Lung (tissue), 12 donors: ENCODE results near the gene LIX1L. TPM values are rescaled to one million over a fixed set of nuclear protein-coding genes. Genes with fewer than 3 reads are reported as not detected.
A peak's percentile ranks its signal among the peaks of the same experiment; 100 is the strongest.

Experiments used
- ATAC-seq: fragments of 200-7000 bp; cut with Tn5 transposase; one replicate; pipeline ENCODE4 v1.9.1; 2020; ENCODE audit warnings: moderate number of reproducible peaks; ENCODE audit not compliant: insufficient read depth, low FRiP score
- DNase-seq, 3 donors: peaks; one replicate each; pipeline ENCODE4 v3.0.0-alpha.2; 2013 to 2017
- H3K27ac ChIP-seq, 2 donors: one replicate each; pipeline ENCODE4 v1.5.1; 2013; ENCODE audit warnings: mild to moderate bottlenecking in 2 of 2, moderate library complexity in 2 of 2, control low read depth in 1 of 2, inconsistent platforms in 1 of 2, low read depth in 1 of 2, low read length in 1 of 2
- H3K27me3 ChIP-seq, 3 donors: one replicate each; pipeline ENCODE4 v1.5.1; 2013; ENCODE audit warnings: low read length in 2 of 3; ENCODE audit not compliant: control insufficient read depth in 3 of 3, insufficient read depth in 3 of 3
- H3K36me3 ChIP-seq, 4 donors: one replicate each; pipeline ENCODE4 v1.5.1; 2013; ENCODE audit warnings: low read length in 4 of 4, mild to moderate bottlenecking in 1 of 4, moderate library complexity in 1 of 4; ENCODE audit not compliant: control insufficient read depth in 4 of 4, insufficient read depth in 4 of 4
- H3K4me1 ChIP-seq, 5 donors: one replicate each; pipeline ENCODE4 v1.5.1; 2013; ENCODE audit warnings: low read length in 5 of 5, mild to moderate bottlenecking in 2 of 5, moderate library complexity in 1 of 5; ENCODE audit not compliant: control insufficient read depth in 5 of 5, insufficient read depth in 5 of 5
- H3K4me3 ChIP-seq: one replicate; pipeline ENCODE4 v1.5.1; 2013; ENCODE audit warnings: mild to moderate bottlenecking, control low read depth, moderate library complexity
- H3K9ac ChIP-seq, 2 donors: one replicate each; pipeline ENCODE4 v1.5.1; 2013; ENCODE audit warnings: low read length in 2 of 2, control low read depth in 1 of 2; ENCODE audit not compliant: insufficient read depth in 1 of 2
- H3K9me3 ChIP-seq, 4 donors: one replicate each; pipeline ENCODE4 v1.5.1; 2013; ENCODE audit warnings: low read length in 3 of 4, mild to moderate bottlenecking in 1 of 4, moderate library complexity in 1 of 4; ENCODE audit not compliant: control insufficient read depth in 4 of 4, insufficient read depth in 3 of 4
- CTCF ChIP-seq: IDR thresholded peaks from 2 replicates; pipeline ENCODE4 v1.5.1; 2012; ENCODE audit warnings: mild to moderate bottlenecking; ENCODE audit errors: control extremely low read depth, extremely low read depth
- WGBS, 2 donors: extraction: QIAGEN DNeasy Blood & Tissue Kit; methylation state at CpG; one replicate each; pipeline ENCODE4 v1.1.7; 2013; 5-methylcytosine and 5-hydroxymethylcytosine counted together
- polyA plus RNA-seq, 2 donors: library from polyadenylated mRNA; stranded (reverse); fragments of 200-250 nt; gene quantifications; one replicate each; pipeline ENCODE4 v1.2.1, GENCODE V29; 2013
- total RNA-seq, 2 donors: library from RNA; depleted of rRNA in 1 of 2; stranded (reverse); fragments of >200 nt in 1 of 2; gene quantifications; one replicate each; pipeline ENCODE4 v1.2.1, GENCODE V29; 2014 to 2021
- donor health status: control.
- donor health status: control.
- donor health status: Bipolar disorder and iron deficiency.
- donor health status: healthy.
- donor health status: DM: yes; HTN: yes; CAD: no.

The LIX1L gene
- total and polyA plus RNA-seq, 4 donors = 7.0 to 30.9 (median 18.9) TPM

- peak overlapping the region; percentile 80 to 91 for H3K27ac ChIP-seq
- no peaks in the 10 kb centered on the region for H3K36me3 ChIP-seq
- TF ChIP-seq CTCF = no peak
- DNase-seq (no peak), ATAC-seq (no peak)
- H3K9ac ChIP-seq = peak overlapping the region; percentile 21 to 70
- H3K27me3 ChIP-seq = peaks cover 0 to 14% (median 4%) of the 10 kb centered on the region in 3 donors
- peak overlapping the region; percentile 60 for H3K4me3 ChIP-seq
- H3K4me1 ChIP-seq = peaks cover 11 to 62% (median 18%) of the 10 kb centered on the region in 5 donors
- no peaks in the 10 kb centered on the region for H3K9me3 ChIP-seq
- WGBS, 2 donors = 1% methylated on average over 19 to 22 of the region's 22 CpGs
These were observed 3.2 kb upstream of the LIX1L start for GRCh38 chr1:145961109-145961424.

- H3K4me1 ChIP-seq = peaks cover 15 to 67% (median 20%) of the 10 kb centered on the region in 5 donors
- no peaks in the 10 kb centered on the region for H3K36me3 ChIP-seq
- no peaks in the 10 kb centered on the region for H3K9me3 ChIP-seq
- DNase-seq = peak; percentile 91 to 92 (median 91)
- peak overlapping the region; percentile 80 to 91 for H3K27ac ChIP-seq
- peaks cover 0 to 14% (median 4%) of the 10 kb centered on the region in 3 donors for H3K27me3 ChIP-seq
- WGBS, 2 donors = 1% methylated on average over 40 to 44 of the region's 44 CpGs
- TF ChIP-seq CTCF = peak; percentile 1
- H3K9ac ChIP-seq = peak overlapping the region; percentile 21 to 70
- H3K4me3 ChIP-seq = peak overlapping the region; percentile 60
- peak; percentile 21 for ATAC-seq
These were observed 2.8 kb upstream of the LIX1L start for GRCh38 chr1:145960468-145961108.

- 10 to 13% methylated on average over 12 of the region's 12 CpGs for WGBS, 2 donors
- TF ChIP-seq CTCF = no peak
- Histone ChIP-seq H3K27ac (peak overlapping the region; percentile 80 to 91), H3K4me1 (peaks cover 16 to 68% (median 21%) of the 10 kb centered on the region in 5 donors), H3K9me3 (no peaks in the 10 kb centered on the region), H3K36me3 (no peaks in the 10 kb centered on the region), H3K4me3 (peak overlapping the region; percentile 60), H3K27me3 (peaks cover 0 to 18% (median 4%) of the 10 kb centered on the region in 3 donors), H3K9ac (no peak overlapping the region)
- ATAC-seq = no peak
- peak in 1 of 3 donors; percentile 37 for DNase-seq
These were observed 2.2 kb upstream of the LIX1L start for GRCh38 chr1:145959957-145960467.
